ENCODE data around the gene TPRG1L. TPM values are rescaled to one million over a fixed set of nuclear protein-coding genes. Genes with fewer than 3 reads are reported as not detected.
A peak's percentile ranks its signal among the peaks of the same experiment; 100 is the strongest.

Gene TPRG1L
- total RNA-seq, 1 donor from 2014 or later = 26.6 TPM

- TF ChIP-seq CTCF (conservative IDR thresholded peaks at IDR 0.05) = peak; percentile 22
- Mint-ChIP-seq H3K9me3 (no peaks in the 10 kb centered on the region), H3K27me3 (peaks cover 32% of the 10 kb centered on the region), H3K4me3 (peak within 1 kb of the TSS; percentile 87), H3K27ac (no peak within 1 kb of the TSS), H3K36me3 (peaks cover 3% of the 10 kb centered on the region), H3K4me1 (ENCODE audit: unreplicated experiment) (peaks cover 8% of the 10 kb centered on the region)
- no peak for DNase-seq (ENCODE audit: extremely low spot score, unreplicated experiment)
Observed at GRCh38 chr1:3649342-3650247, 24.8 kb downstream of the TPRG1L start, which contains the start of gene WRAP73. Gene WRAP73 (minus strand): TSS chr1:3650103. CDS start chr1:3649999, 104 bp downstream.

- peaks cover 40% of the 10 kb centered on the region for H3K27me3 Mint-ChIP-seq
- DNase-seq (ENCODE audit: extremely low spot score, unreplicated experiment) = no peak
- H3K4me3 Mint-ChIP-seq = peak overlapping the region; percentile 87
- no peaks in the 10 kb centered on the region for H3K9me3 Mint-ChIP-seq
- no peak for TF ChIP-seq CTCF (conservative IDR thresholded peaks at IDR 0.05)
- H3K4me1 Mint-ChIP-seq (ENCODE audit: unreplicated experiment) = peaks cover 8% of the 10 kb centered on the region
- peaks cover 3% of the 10 kb centered on the region for H3K36me3 Mint-ChIP-seq
- no peak overlapping the region for H3K27ac Mint-ChIP-seq
Observed at GRCh38 chr1:3650248-3651025, 25.6 kb downstream of the TPRG1L start.

- no peak overlapping the region for H3K27ac Mint-ChIP-seq
- no peaks in the 10 kb centered on the region for H3K9me3 Mint-ChIP-seq
- peaks cover 8% of the 10 kb centered on the region for H3K4me1 Mint-ChIP-seq (ENCODE audit: unreplicated experiment)
- no peak for DNase-seq (ENCODE audit: extremely low spot score, unreplicated experiment)
- peaks cover 49% of the 10 kb centered on the region for H3K27me3 Mint-ChIP-seq
- H3K36me3 Mint-ChIP-seq = no peaks in the 10 kb centered on the region
- H3K4me3 Mint-ChIP-seq = peak overlapping the region; percentile 77
- TF ChIP-seq CTCF (conservative IDR thresholded peaks at IDR 0.05) = no peak
Observed at GRCh38 chr1:3651026-3651929, 26.5 kb downstream of the TPRG1L start.

GRCh38 chr1:3651930-3652547 lies 27.2 kb downstream of the TPRG1L start, which contains the start of gene TP73:
Gene TP73 (plus strand): TSS chr1:3652516. CDS start chr1:3682366, 29,850 bp downstream.
- H3K9me3 Mint-ChIP-seq = no peaks in the 10 kb centered on the region
- H3K27me3 Mint-ChIP-seq = peaks cover 56% of the 10 kb centered on the region
- TF ChIP-seq CTCF (conservative IDR thresholded peaks at IDR 0.05) = no peak
- H3K27ac Mint-ChIP-seq = no peak within 1 kb of the TSS
- peaks cover 8% of the 10 kb centered on the region for H3K4me1 Mint-ChIP-seq (ENCODE audit: unreplicated experiment)
- peak within 1 kb of the TSS; percentile 57 for H3K4me3 Mint-ChIP-seq
- no peaks in the 10 kb centered on the region for H3K36me3 Mint-ChIP-seq
- no peak for DNase-seq (ENCODE audit: extremely low spot score, unreplicated experiment)

All from type B pancreatic cell (in vitro differentiated cells).